ENCODE data around the gene KLHL35. TPM values are rescaled to one million over a fixed set of nuclear protein-coding genes. Genes with fewer than 3 reads are reported as not detected.
A peak's percentile ranks its signal among the peaks of the same experiment; 100 is the strongest.

The KLHL35 gene
- total and polyA plus RNA-seq, 2 experiments from 2014 or later = 0.10 to 0.28 TPM

- no peak for DNase-seq (ENCODE audit: low spot score)
- peaks cover 48% of the 10 kb centered on the region for H3K36me3 ChIP-seq (ENCODE audit: insufficient read depth)
- TF ChIP-seq, protein P1, sequence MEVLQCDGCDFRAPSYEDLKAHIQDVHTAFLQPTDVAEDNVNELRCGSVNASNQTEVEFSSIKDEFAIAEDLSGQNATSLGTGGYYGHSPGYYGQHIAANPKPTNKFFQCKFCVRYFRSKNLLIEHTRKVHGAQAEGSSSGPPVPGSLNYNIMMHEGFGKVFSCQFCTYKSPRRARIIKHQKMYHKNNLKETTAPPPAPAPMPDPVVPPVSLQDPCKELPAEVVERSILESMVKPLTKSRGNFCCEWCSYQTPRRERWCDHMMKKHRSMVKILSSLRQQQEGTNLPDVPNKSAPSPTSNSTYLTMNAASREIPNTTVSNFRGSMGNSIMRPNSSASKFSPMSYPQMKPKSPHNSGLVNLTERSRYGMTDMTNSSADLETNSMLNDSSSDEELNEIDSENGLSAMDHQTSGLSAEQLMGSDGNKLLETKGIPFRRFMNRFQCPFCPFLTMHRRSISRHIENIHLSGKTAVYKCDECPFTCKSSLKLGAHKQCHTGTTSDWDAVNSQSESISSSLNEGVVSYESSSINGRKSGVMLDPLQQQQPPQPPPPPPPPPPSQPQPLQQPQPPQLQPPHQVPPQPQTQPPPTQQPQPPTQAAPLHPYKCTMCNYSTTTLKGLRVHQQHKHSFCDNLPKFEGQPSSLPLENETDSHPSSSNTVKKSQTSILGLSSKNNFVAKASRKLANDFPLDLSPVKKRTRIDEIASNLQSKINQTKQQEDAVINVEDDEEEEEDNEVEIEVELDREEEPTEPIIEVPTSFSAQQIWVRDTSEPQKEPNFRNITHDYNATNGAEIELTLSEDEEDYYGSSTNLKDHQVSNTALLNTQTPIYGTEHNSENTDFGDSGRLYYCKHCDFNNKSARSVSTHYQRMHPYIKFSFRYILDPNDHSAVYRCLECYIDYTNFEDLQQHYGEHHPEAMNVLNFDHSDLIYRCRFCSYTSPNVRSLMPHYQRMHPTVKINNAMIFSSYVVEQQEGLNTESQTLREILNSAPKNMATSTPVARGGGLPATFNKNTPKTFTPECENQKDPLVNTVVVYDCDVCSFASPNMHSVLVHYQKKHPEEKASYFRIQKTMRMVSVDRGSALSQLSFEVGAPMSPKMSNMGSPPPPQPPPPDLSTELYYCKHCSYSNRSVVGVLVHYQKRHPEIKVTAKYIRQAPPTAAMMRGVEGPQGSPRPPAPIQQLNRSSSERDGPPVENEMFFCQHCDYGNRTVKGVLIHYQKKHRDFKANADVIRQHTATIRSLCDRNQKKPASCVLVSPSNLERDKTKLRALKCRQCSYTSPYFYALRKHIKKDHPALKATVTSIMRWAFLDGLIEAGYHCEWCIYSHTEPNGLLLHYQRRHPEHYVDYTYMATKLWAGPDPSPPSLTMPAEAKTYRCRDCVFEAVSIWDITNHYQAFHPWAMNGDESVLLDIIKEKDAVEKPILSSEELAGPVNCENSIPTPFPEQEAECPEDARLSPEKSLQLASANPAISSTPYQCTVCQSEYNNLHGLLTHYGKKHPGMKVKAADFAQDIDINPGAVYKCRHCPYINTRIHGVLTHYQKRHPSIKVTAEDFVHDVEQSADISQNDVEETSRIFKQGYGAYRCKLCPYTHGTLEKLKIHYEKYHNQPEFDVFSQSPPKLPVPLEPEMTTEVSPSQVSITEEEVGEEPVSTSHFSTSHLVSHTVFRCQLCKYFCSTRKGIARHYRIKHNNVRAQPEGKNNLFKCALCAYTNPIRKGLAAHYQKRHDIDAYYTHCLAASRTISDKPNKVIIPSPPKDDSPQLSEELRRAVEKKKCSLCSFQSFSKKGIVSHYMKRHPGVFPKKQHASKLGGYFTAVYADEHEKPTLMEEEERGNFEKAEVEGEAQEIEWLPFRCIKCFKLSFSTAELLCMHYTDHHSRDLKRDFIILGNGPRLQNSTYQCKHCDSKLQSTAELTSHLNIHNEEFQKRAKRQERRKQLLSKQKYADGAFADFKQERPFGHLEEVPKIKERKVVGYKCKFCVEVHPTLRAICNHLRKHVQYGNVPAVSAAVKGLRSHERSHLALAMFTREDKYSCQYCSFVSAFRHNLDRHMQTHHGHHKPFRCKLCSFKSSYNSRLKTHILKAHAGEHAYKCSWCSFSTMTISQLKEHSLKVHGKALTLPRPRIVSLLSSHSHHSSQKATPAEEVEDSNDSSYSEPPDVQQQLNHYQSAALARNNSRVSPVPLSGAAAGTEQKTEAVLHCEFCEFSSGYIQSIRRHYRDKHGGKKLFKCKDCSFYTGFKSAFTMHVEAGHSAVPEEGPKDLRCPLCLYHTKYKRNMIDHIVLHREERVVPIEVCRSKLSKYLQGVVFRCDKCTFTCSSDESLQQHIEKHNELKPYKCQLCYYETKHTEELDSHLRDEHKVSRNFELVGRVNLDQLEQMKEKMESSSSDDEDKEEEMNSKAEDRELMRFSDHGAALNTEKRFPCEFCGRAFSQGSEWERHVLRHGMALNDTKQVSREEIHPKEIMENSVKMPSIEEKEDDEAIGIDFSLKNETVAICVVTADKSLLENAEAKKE (CRISPR knock-in tag; IDR thresholded peaks at IDR 0.05) = no peak
- TF ChIP-seq EZH2phosphoT487 (IDR thresholded peaks at IDR 0.05; ENCODE audit: unreplicated experiment) = no peak
- TF ChIP-seq STAT1 (IDR thresholded peaks at IDR 0.05; ENCODE audit: unreplicated experiment) = no peak
- no peak for TF ChIP-seq ZNF331 (CRISPR knock-in tag; IDR thresholded peaks at IDR 0.05; ENCODE audit: low read depth)
- TF ChIP-seq ZNF114 (CRISPR knock-in tag; IDR thresholded peaks at IDR 0.05) = no peak
- TF ChIP-seq CREB1 (CRISPR knock-in tag; IDR thresholded peaks at IDR 0.05; ENCODE audit: low read depth) = no peak
- TF ChIP-seq, protein P2, sequence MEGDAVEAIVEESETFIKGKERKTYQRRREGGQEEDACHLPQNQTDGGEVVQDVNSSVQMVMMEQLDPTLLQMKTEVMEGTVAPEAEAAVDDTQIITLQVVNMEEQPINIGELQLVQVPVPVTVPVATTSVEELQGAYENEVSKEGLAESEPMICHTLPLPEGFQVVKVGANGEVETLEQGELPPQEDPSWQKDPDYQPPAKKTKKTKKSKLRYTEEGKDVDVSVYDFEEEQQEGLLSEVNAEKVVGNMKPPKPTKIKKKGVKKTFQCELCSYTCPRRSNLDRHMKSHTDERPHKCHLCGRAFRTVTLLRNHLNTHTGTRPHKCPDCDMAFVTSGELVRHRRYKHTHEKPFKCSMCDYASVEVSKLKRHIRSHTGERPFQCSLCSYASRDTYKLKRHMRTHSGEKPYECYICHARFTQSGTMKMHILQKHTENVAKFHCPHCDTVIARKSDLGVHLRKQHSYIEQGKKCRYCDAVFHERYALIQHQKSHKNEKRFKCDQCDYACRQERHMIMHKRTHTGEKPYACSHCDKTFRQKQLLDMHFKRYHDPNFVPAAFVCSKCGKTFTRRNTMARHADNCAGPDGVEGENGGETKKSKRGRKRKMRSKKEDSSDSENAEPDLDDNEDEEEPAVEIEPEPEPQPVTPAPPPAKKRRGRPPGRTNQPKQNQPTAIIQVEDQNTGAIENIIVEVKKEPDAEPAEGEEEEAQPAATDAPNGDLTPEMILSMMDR (conservative IDR thresholded peaks at IDR 0.05; ENCODE audit: low read depth in 2 of 2) = no peak
Observed at GRCh38 chr11:75400146-75400865, 32.7 kb downstream of the KLHL35 start.

More at GRCh38 chr11:75400146-75400865, 32.7 kb downstream of the KLHL35 start:
- H3K9me2 ChIP-seq (ENCODE audit: insufficient read depth) = no peaks in the 10 kb centered on the region
- H3K79me2 ChIP-seq (replicated peaks; ENCODE audit: insufficient read depth) = peaks cover 60% of the 10 kb centered on the region
- peak overlapping the region; percentile 75 for H3K27ac ChIP-seq (ENCODE audit: low read depth)
- H2AFZ ChIP-seq = no peak overlapping the region
- H3K4me1 Mint-ChIP-seq = peaks cover 40% of the 10 kb centered on the region
- no peaks in the 10 kb centered on the region for H3K27me3 ChIP-seq (ENCODE audit: insufficient read depth)
- H4K20me1 ChIP-seq (replicated peaks; ENCODE audit: insufficient read depth) = peaks cover 45% of the 10 kb centered on the region
- ATAC-seq = peak; percentile 6
- peaks cover 61% of the 10 kb centered on the region for H3K36me3 Mint-ChIP-seq (ENCODE audit: low read depth)
- peaks cover 8% of the 10 kb centered on the region for H3K27me3 Mint-ChIP-seq (ENCODE audit: insufficient read depth, low read depth, poor library complexity)
- peak overlapping the region; percentile 99 for H3K27ac Mint-ChIP-seq
- H3F3A ChIP-seq (replicated peaks; ENCODE audit: low read depth) = peaks cover 44% of the 10 kb centered on the region
- peak overlapping the region; percentile 88 for H3K4me3 ChIP-seq
- H3K4me2 ChIP-seq = peak overlapping the region; percentile 93
- peaks cover 29% of the 10 kb centered on the region for H3K4me1 ChIP-seq (ENCODE audit: insufficient read depth)
- peak overlapping the region; percentile 98 for H3K4me3 Mint-ChIP-seq
- no peaks in the 10 kb centered on the region; the same call in 1 of the 3 replicates for H3K9me3 Mint-ChIP-seq

All from GM23338 (cell line).